Central memory CD8-positive, alpha-beta T cell (primary cell): Measurements from ENCODE around the gene SLN.

Source experiments
- ATAC-seq: fragments of 150-1000 bp; cut with Tn5 transposase; replicated peaks from 2 replicates; pipeline ENCODE4 v1.10.0; 2022; ENCODE audit warnings: mild to moderate bottlenecking, moderate FRiP score, moderate number of reproducible peaks; ENCODE audit not compliant: poor library complexity, severe bottlenecking; ENCODE audit errors: extremely low read depth
- DNase-seq, 2 donors: peaks; one replicate each; pipeline ENCODE4 v3.0.0; 2021; ENCODE audit warnings: low spot score in 2 of 2
- H3K27ac Mint-ChIP-seq: one replicate; pipeline ENCODE4 v1.8.0; 2022; ENCODE audit warnings: low read depth, mild to moderate bottlenecking, moderate library complexity, mixed read lengths
- H3K27me3 Mint-ChIP-seq: one replicate; pipeline ENCODE4 v1.8.0; 2022; ENCODE audit warnings: mixed read lengths
- H3K36me3 Mint-ChIP-seq: one replicate; pipeline ENCODE4 v1.8.0; 2022; ENCODE audit warnings: mild to moderate bottlenecking, moderate library complexity, mixed read lengths; ENCODE audit not compliant: insufficient read depth
- H3K4me1 Mint-ChIP-seq: one replicate; pipeline ENCODE4 v1.8.0; 2022; ENCODE audit warnings: mixed read lengths
- H3K4me3 Mint-ChIP-seq: one replicate; pipeline ENCODE4 v1.8.0; 2022; ENCODE audit warnings: mild to moderate bottlenecking, moderate library complexity, mixed read lengths
- H3K9me3 Mint-ChIP-seq: one replicate; pipeline ENCODE4 v1.8.0; 2022; ENCODE audit warnings: mixed read lengths

Gene SLN

GRCh38 chr11:107708792-107709191, 3.1 kb downstream of the SLN start:
- H3K4me3 Mint-ChIP-seq, result no peak overlapping the region
- no peak overlapping the region for H3K27ac Mint-ChIP-seq
- no peaks in the 10 kb centered on the region for H3K9me3 Mint-ChIP-seq

DNA sequence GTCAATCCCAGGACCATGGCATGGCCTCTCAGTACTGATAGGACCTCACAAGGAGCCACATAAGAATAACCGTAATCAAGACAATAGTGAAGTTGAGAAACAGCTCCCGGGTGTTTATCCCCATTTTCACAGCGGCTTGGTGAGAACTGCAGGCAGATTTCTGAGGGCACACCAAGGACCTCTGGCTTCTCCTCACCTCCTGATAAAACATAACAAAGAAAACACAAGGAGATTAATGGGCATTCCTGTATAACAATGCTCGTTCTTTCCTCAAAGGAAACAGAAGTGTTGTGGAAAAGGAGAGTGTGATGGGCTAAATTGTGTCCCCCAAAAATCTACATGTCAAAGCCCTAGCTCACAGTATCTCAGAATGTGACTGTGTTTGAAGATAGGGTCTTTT, 4.0 kb downstream of the SLN start:
- H3K27ac Mint-ChIP-seq, result no peak overlapping the region
- no peak overlapping the region for H3K4me3 Mint-ChIP-seq
- H3K4me1 Mint-ChIP-seq, result no peaks in the 10 kb centered on the region
- ATAC-seq (no peak), DNase-seq (no peak)
- no peaks in the 10 kb centered on the region for H3K9me3 Mint-ChIP-seq
- H3K36me3 Mint-ChIP-seq, result no peaks in the 10 kb centered on the region
- peaks cover 77% of the 10 kb centered on the region for H3K27me3 Mint-ChIP-seq

More at GRCh38 chr11:107708792-107709191, 3.1 kb downstream of the SLN start:
- H3K36me3 Mint-ChIP-seq, result no peaks in the 10 kb centered on the region
- DNase-seq (no peak), ATAC-seq (no peak)
- H3K27me3 Mint-ChIP-seq, result peaks cover 71% of the 10 kb centered on the region
- H3K4me1 Mint-ChIP-seq, result no peaks in the 10 kb centered on the region

DNA sequence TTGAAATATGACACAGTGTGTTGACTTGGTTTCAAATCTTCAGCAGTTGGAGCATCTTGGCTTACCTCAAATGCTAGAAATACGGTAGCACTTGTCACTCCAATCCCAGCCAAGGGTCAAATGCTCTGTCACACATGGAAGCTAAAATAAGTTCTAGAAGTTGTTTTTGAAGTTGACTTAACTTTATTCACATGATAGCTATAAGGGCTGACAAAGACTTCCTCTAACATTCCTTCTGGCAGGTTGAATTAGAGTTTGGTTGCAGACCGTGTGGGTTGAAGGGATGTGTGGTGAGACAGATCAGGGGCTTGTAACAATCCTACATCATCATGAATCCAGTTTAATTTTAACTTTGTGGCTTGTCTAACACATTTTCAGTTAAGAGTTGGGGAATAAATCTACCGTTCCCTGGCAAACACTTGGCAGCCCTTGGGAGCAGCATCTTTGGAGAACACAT, 4.6 kb downstream of the SLN start:
- Mint-ChIP-seq H3K4me1 (no peaks in the 10 kb centered on the region), H3K36me3 (no peaks in the 10 kb centered on the region), H3K27me3 (peaks cover 77% of the 10 kb centered on the region), H3K27ac (no peak overlapping the region), H3K9me3 (no peaks in the 10 kb centered on the region), H3K4me3 (no peak overlapping the region)
- ATAC-seq, result no peak
- DNase-seq, result no peak

- no peak overlapping the region for H3K27ac Mint-ChIP-seq
- H3K27me3 Mint-ChIP-seq, result peaks cover 70% of the 10 kb centered on the region
- no peaks in the 10 kb centered on the region for H3K4me1 Mint-ChIP-seq
- no peak for ATAC-seq
- no peaks in the 10 kb centered on the region for H3K36me3 Mint-ChIP-seq
- H3K9me3 Mint-ChIP-seq, result no peaks in the 10 kb centered on the region
- no peak for DNase-seq
- no peak overlapping the region for H3K4me3 Mint-ChIP-seq
Observed at GRCh38 chr11:107706531-107706930, 5.3 kb downstream of the SLN start.

DNA sequence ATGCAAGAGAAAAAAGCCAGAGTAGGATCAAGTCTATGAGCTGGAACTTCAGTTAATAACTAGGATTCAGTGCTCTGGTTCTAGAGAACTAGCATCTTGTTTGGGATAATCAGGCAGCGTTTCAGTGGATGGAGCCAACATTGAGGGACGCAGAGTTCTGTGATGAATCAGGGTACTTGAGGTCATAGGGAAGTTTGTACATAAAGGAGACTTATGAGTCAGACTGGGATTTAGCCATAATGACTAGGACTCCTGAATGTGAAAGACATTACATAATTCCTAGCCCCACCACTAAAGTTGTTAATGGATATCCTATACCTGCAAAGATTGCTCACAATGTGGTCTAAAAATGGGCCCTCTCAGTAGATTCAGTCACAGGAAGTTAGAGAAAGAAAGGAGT, 6.8 kb downstream of the SLN start:
- no peaks in the 10 kb centered on the region for H3K4me1 Mint-ChIP-seq
- H3K27me3 Mint-ChIP-seq, result peaks cover 70% of the 10 kb centered on the region
- H3K9me3 Mint-ChIP-seq, result no peaks in the 10 kb centered on the region
- DNase-seq (no peak), ATAC-seq (no peak)
- H3K36me3 Mint-ChIP-seq, result no peaks in the 10 kb centered on the region
- H3K27ac Mint-ChIP-seq, result no peak overlapping the region
- no peak overlapping the region for H3K4me3 Mint-ChIP-seq

GRCh38 chr11:107704451-107704850, 7.4 kb downstream of the SLN start:
- no peak for ATAC-seq
- Mint-ChIP-seq H3K4me3 (no peak overlapping the region), H3K27me3 (peaks cover 71% of the 10 kb centered on the region), H3K27ac (no peak overlapping the region), H3K9me3 (no peaks in the 10 kb centered on the region), H3K4me1 (no peaks in the 10 kb centered on the region), H3K36me3 (no peaks in the 10 kb centered on the region)
- no peak for DNase-seq

DNA sequence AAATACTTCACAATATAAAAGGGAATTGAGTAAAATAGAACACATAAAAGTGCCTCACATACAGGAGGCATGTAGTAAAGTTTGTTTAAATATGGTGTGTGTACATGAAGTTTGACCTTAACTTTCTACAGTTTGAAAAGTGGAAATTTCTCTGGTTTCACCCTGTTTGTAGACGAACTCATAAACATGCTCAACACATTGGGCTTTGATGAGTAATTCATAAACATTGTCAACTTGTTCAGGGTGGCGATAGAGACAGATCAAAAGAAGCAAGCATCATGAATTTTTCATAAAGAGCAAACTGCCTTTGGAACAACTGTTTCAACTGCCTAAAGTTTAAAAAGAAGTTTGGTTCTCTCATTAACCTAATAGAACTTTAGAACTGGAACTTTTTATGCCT, 9.1 kb downstream of the SLN start:
- Mint-ChIP-seq H3K4me3 (no peak overlapping the region), H3K36me3 (no peaks in the 10 kb centered on the region), H3K27me3 (peaks cover 56% of the 10 kb centered on the region), H3K4me1 (no peaks in the 10 kb centered on the region), H3K9me3 (no peaks in the 10 kb centered on the region), H3K27ac (no peak overlapping the region)
- ATAC-seq (no peak), DNase-seq (no peak)

GRCh38 chr11:107702109-107702660, 9.7 kb downstream of the SLN start:
- H3K27me3 Mint-ChIP-seq, result peaks cover 54% of the 10 kb centered on the region
- no peak for DNase-seq

DNA sequence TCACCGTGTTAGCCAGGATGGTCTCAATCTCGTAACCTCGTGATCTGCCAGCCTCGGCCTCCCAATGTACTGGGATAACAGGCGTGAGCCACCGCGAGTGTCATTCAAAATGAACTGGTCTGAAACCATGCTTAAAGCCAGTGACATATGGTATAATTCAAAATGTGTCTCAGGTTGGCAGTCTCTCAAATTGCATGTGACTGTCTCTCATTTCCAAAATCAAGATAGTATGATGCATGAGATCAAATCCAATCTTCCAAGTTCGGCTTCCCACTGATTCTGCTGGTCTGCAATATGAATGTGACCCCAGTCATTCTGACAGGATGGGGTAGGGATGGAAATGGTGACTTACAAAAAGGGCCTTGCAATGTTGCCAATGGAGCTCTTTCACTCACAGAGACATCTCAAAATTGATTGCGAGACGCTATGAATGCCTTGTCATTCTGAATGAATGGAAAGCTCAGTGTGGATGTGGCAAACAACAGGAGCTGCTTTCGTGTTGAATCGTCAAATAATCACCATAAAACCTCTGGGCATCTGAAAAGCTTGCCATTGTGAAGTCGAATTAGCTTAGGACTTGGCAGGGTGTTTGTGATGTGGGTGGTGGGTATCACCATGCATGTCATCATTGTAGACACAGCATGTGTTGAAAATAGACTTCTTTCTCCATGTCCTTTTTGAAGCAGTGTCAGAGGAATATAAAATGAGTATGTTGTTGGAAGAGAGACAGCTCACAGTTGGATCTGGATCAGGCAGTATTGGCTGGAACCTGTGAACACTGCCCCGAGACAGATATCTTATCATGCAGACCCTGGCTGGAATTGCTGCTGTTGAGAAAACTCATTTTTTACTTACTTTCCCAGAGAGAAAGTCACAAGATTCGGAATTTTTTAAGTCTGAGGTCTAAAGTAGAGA, 12.2 kb downstream of the SLN start:
- Mint-ChIP-seq H3K27me3 (peaks cover 63% of the 10 kb centered on the region), H3K27ac (no peak overlapping the region), H3K4me1 (no peaks in the 10 kb centered on the region), H3K36me3 (no peaks in the 10 kb centered on the region), H3K4me3 (no peak overlapping the region), H3K9me3 (no peaks in the 10 kb centered on the region)
- ATAC-seq (no peak), DNase-seq (no peak)

More at GRCh38 chr11:107702109-107702660, 9.7 kb downstream of the SLN start:
- no peak for ATAC-seq
- Mint-ChIP-seq H3K4me3 (no peak overlapping the region), H3K9me3 (no peaks in the 10 kb centered on the region), H3K27ac (no peak overlapping the region), H3K4me1 (no peaks in the 10 kb centered on the region), H3K36me3 (no peaks in the 10 kb centered on the region)

- no peak overlapping the region for H3K4me3 Mint-ChIP-seq
- no peaks in the 10 kb centered on the region for H3K36me3 Mint-ChIP-seq
- no peaks in the 10 kb centered on the region for H3K9me3 Mint-ChIP-seq
- DNase-seq, result no peak
- H3K27ac Mint-ChIP-seq, result no peak overlapping the region
- peaks cover 47% of the 10 kb centered on the region for H3K27me3 Mint-ChIP-seq
- no peaks in the 10 kb centered on the region for H3K4me1 Mint-ChIP-seq
- no peak for ATAC-seq
Observed at GRCh38 chr11:107697291-107697690, 14.6 kb downstream of the SLN start.

DNA sequence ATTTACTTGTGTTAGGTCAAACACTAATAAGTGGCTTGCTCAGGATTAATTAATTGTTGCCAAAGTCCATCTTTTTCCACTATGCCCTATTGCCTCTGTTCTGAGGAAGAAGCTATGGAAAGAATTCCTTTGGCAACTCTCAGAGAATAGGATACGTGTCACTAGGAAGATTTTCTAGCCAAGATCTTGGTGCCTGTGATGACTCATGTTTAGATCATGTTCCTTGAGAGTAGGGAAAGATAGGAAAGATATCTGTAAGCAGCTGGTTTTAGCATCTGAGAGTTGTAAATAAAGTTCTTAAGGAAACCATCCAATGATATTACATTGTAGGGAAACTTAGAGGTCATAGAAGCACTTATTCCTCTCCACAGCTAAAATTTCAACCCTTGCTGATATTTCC, 15.7 kb downstream of the SLN start:
- no peaks in the 10 kb centered on the region for H3K9me3 Mint-ChIP-seq
- H3K27me3 Mint-ChIP-seq, result peaks cover 55% of the 10 kb centered on the region
- DNase-seq, result no peak
- no peak for ATAC-seq
- no peak overlapping the region for H3K27ac Mint-ChIP-seq
- no peaks in the 10 kb centered on the region for H3K36me3 Mint-ChIP-seq
- no peak overlapping the region for H3K4me3 Mint-ChIP-seq
- H3K4me1 Mint-ChIP-seq, result no peaks in the 10 kb centered on the region

- Mint-ChIP-seq H3K36me3 (no peaks in the 10 kb centered on the region), H3K27ac (no peak overlapping the region), H3K9me3 (no peaks in the 10 kb centered on the region), H3K4me1 (no peaks in the 10 kb centered on the region), H3K4me3 (no peak overlapping the region), H3K27me3 (peaks cover 55% of the 10 kb centered on the region)
- ATAC-seq (no peak), DNase-seq (no peak)
Observed at GRCh38 chr11:107695446-107695845, 16.4 kb downstream of the SLN start.
